Large intestine (tissue), 3 donors: ENCODE data around the gene MBD5. TPM values are rescaled to one million over a fixed set of nuclear protein-coding genes. Genes with fewer than 3 reads are reported as not detected.
A peak's percentile ranks its signal among the peaks of the same experiment; 100 is the strongest.

Experiments
- DNase-seq, 2 donors: peaks; one replicate each; pipeline versions ENCODE4 v3.0.0 to v3.0.0-alpha.2; 2013
- H3K27ac ChIP-seq: one replicate; pipeline ENCODE4 v1.5.1; 2013; ENCODE audit warnings: low read length
- H3K27me3 ChIP-seq: 2 replicates; pipeline ENCODE4 v1.6.1; 2013; ENCODE audit warnings: low read length; ENCODE audit not compliant: control insufficient read depth, insufficient read depth
- H3K36me3 ChIP-seq: 2 replicates; pipeline ENCODE4 v1.6.1; 2013; ENCODE audit warnings: low read length; ENCODE audit not compliant: control insufficient read depth, insufficient read depth
- H3K4me1 ChIP-seq: one replicate; pipeline ENCODE4 v1.6.1; 2013; ENCODE audit warnings: low read length; ENCODE audit not compliant: control insufficient read depth, insufficient read depth
- H3K4me3 ChIP-seq: one replicate; pipeline ENCODE4 v1.5.1; 2013; ENCODE audit warnings: low read length
- H3K9me3 ChIP-seq: one replicate; pipeline ENCODE4 v1.6.1; 2013; ENCODE audit warnings: mild to moderate bottlenecking, low read depth, low read length, moderate library complexity; ENCODE audit not compliant: control insufficient read depth
- WGBS: methylation state at CpG from one replicate; pipeline ENCODE4 v1.1.5; 2013; ENCODE audit warnings: low lambda C conversion rate; ENCODE audit not compliant: insufficient coverage; 5-methylcytosine and 5-hydroxymethylcytosine counted together
- polyA plus RNA-seq: library from polyadenylated mRNA; unstranded; fragments of 120-200 nt; gene quantifications from one replicate; pipeline ENCODE4 v1.2.1, GENCODE V29; 2013

MBD5 gene
- polyA plus RNA-seq, 1 donor = 18.7 TPM

DNA sequence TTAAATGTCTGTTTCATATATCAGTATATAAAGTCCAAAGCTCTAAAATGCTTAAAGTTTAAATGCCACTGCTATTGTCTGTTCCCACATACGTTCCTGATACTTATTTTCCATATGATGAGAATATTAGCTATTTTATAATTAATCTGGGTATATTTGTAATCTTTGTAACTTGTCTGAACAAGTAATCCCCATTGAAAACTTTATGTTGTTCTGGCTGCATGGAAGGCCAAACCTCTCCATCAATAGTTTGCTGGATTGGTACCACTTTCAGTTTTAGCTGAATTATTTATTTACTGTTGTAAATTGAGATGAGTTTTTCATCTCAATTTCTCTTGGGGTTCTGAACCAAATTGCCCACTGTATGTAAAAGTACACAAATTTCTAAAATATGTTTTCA, 1.5 kb downstream of the MBD5 start:
- Histone ChIP-seq H3K4me3 (peak overlapping the region; percentile 88), H3K36me3 (peaks cover 4% of the 10 kb centered on the region), H3K27me3 (no peaks in the 10 kb centered on the region), H3K9me3 (no peaks in the 10 kb centered on the region), H3K4me1 (peaks cover 6% of the 10 kb centered on the region), H3K27ac (peak overlapping the region; percentile 95)
- no CpG with 5 or more reads among the region's 1 CpG for WGBS
- DNase-seq = no peak

DNA sequence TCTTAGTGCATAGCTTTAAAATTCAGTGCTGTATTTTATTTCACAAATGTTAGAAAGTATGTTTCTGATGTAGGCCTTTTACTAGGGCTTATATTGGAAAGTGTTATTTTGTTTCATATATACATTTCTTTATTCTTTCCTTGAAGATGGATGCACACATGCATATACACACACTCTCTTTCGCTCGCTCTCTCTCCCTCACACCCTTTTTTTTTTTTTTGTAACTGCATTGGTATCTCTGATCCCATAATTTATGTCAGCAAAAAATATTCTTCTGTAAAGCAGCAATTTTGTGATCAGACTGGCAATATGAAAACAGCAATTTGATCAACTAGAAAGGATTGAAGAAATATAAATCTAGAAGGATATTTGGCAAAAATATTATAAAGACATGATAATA, 2.0 kb downstream of the MBD5 start:
- Histone ChIP-seq H3K27me3 (no peaks in the 10 kb centered on the region), H3K4me1 (peaks cover 6% of the 10 kb centered on the region), H3K4me3 (no peak overlapping the region), H3K36me3 (peaks cover 4% of the 10 kb centered on the region), H3K27ac (no peak overlapping the region), H3K9me3 (no peaks in the 10 kb centered on the region)
- no peak for DNase-seq
- no CpG with 5 or more reads among the region's 2 CpGs for WGBS

DNA sequence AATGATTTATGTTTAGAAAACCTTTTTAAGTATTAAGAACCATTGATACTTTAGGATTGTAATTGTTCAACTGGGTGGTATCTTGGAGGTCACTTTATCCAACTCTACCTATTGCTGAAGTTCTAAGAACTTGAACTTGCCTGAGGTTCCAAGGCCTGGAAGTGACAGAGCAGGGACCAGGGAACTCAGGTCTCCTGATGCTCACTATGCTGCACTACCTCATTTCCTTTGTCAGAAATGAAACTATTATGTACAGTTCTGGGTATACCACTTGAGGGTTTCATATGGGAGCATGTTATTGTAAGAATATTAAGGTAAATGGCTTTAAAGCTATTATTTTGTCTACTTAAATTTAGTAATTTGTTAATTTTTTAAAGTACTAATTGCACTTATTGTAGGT, 3.0 kb downstream of the MBD5 start:
- H3K27ac ChIP-seq = no peak overlapping the region
- peaks cover 3% of the 10 kb centered on the region for H3K4me1 ChIP-seq
- no peaks in the 10 kb centered on the region for H3K9me3 ChIP-seq
- no peaks in the 10 kb centered on the region for H3K27me3 ChIP-seq
- H3K4me3 ChIP-seq = no peak overlapping the region
- peak in 1 of 2 donors; percentile 10 for DNase-seq
- H3K36me3 ChIP-seq = peaks cover 4% of the 10 kb centered on the region

GRCh38 chr2:148026573-148026972, 5.7 kb downstream of the MBD5 start:
- Histone ChIP-seq H3K27ac (no peak overlapping the region), H3K27me3 (no peaks in the 10 kb centered on the region), H3K36me3 (peaks cover 4% of the 10 kb centered on the region), H3K9me3 (no peaks in the 10 kb centered on the region), H3K4me3 (no peak overlapping the region), H3K4me1 (no peaks in the 10 kb centered on the region)
- no peak for DNase-seq
- no CpG with 5 or more reads among the region's 2 CpGs for WGBS

DNA sequence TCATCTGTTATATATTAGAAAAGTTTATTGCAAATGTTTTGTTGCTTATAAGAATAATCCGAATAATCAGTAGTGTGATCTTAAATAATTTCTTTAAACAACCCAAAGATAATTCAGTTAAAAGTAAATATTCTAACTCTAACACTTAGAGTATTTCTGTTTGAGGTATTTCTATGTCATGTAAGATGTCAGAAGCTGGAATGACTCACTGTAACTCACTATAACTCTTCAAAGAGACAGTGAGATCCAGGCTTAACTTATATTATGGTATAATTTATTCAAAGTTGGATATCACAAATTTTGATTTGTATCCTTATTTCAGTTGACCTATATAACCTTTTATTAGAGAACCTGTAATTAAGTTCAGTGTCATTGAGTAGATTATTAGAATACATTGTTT, 6.9 kb downstream of the MBD5 start:
- no peak for DNase-seq
- Histone ChIP-seq H3K4me1 (no peaks in the 10 kb centered on the region), H3K27me3 (no peaks in the 10 kb centered on the region), H3K27ac (no peak overlapping the region), H3K36me3 (peaks cover 4% of the 10 kb centered on the region), H3K9me3 (no peaks in the 10 kb centered on the region), H3K4me3 (no peak overlapping the region)
- WGBS = 100% methylated on average over 1 of the region's 1 CpG

DNA sequence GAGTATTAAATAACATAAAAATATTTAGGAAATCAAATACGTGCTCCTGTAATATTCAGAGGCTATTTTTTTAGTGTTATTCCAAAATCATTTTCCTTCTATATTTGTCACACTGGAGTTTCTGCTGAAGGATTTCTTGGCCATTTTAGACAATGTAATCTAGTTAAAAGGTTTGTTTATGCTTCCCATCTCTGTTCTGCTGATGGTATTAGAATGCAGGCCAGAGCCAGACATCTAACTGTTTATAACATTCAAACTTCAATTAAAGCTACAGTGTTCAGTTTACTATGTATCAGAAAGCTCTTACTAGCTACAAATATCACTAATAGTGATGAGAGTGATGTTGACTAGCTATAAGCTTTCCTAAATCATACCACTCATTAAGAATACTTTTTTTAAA, 7.9 kb downstream of the MBD5 start:
- no peaks in the 10 kb centered on the region for H3K27me3 ChIP-seq
- no peak overlapping the region for H3K27ac ChIP-seq
- no peaks in the 10 kb centered on the region for H3K9me3 ChIP-seq
- no peaks in the 10 kb centered on the region for H3K4me1 ChIP-seq
- no peak for DNase-seq
- H3K36me3 ChIP-seq = peaks cover 4% of the 10 kb centered on the region
- no peak overlapping the region for H3K4me3 ChIP-seq
- WGBS = 75% methylated on average over 1 of the region's 1 CpG

GRCh38 chr2:148031152-148031551, 10.3 kb downstream of the MBD5 start:
- no peak for DNase-seq
- H3K27me3 ChIP-seq = no peaks in the 10 kb centered on the region
- H3K9me3 ChIP-seq = no peaks in the 10 kb centered on the region
- H3K4me1 ChIP-seq = no peaks in the 10 kb centered on the region
- H3K27ac ChIP-seq = no peak overlapping the region
- no peaks in the 10 kb centered on the region for H3K36me3 ChIP-seq
- no peak overlapping the region for H3K4me3 ChIP-seq

DNA sequence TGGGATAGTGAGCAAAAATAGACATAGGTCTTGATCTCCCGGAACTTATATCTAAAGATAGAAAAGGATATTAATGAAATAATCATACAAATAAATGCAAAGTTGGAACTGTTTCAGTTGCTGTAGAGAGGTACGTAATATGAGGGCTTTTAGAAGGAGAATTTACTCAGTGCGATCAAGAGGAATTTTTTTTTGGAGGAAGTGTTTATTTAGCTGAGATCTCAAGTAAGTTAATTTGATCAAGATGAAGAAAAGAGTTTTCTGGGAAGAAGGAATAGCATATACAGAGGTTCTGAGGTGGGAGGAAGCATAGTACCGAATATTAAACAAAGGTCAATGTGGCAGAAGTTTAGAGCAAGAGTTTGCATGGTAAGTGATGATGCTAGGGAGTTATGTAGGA, 11.3 kb downstream of the MBD5 start:
- no peaks in the 10 kb centered on the region for H3K9me3 ChIP-seq
- WGBS = 100% methylated on average over 3 of the region's 4 CpGs
- no peak for DNase-seq
- H3K4me3 ChIP-seq = no peak overlapping the region
- no peaks in the 10 kb centered on the region for H3K4me1 ChIP-seq
- no peaks in the 10 kb centered on the region for H3K36me3 ChIP-seq
- no peak overlapping the region for H3K27ac ChIP-seq
- no peaks in the 10 kb centered on the region for H3K27me3 ChIP-seq

GRCh38 chr2:148039783-148040182, 18.9 kb downstream of the MBD5 start:
- DNase-seq = no peak
- H3K4me1 ChIP-seq = no peaks in the 10 kb centered on the region
- no peaks in the 10 kb centered on the region for H3K27me3 ChIP-seq
- no CpG with 5 or more reads among the region's 1 CpG for WGBS
- no peak overlapping the region for H3K27ac ChIP-seq
- H3K9me3 ChIP-seq = no peaks in the 10 kb centered on the region
- H3K4me3 ChIP-seq = no peak overlapping the region
- H3K36me3 ChIP-seq = no peaks in the 10 kb centered on the region

DNA sequence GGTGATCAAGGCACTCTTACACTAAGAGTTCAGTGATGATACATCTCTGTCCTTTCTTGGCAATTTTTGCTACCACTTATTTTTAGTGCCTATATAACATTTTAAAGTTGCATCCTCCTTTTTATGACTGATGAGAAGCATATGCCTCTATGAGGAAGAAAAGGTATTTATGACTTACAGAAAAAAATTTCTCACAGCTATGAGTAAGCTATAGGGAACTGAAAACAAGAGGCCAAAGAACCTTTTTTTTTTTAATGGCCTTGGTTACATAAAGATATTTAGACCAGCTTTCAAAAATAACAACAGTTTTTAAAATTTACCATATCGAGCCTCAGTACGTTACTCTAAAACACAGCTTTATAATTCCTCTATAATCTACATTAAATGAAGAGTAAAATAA, 21.3 kb downstream of the MBD5 start:
- 92% methylated on average over 2 of the region's 2 CpGs for WGBS
- H3K27ac ChIP-seq = no peak overlapping the region
- H3K9me3 ChIP-seq = no peaks in the 10 kb centered on the region

DNA sequence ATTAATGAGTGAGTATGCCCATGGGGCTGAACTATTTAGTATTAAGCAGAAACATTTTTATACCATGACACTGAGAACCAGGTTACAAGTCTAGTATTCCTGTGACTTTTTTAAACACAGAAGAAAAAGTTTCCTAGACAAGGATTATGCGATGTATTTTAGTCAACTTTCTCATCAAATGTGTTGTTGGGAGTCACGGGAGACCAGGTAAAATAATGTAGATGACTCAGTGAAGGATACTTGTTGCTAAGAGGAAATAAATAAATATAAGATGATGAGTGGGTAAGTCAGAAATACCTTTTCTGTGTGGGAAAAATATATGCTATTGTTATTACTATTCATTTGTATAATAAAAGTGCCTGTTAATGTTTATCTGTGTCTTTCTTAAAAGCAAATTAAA, 23.4 kb downstream of the MBD5 start:
- Histone ChIP-seq H3K9me3 (no peaks in the 10 kb centered on the region), H3K4me3 (no peak overlapping the region), H3K36me3 (no peaks in the 10 kb centered on the region), H3K4me1 (no peaks in the 10 kb centered on the region), H3K27ac (no peak overlapping the region), H3K27me3 (no peaks in the 10 kb centered on the region)
- no peak for DNase-seq
- no CpG with 5 or more reads among the region's 2 CpGs for WGBS

More for the DNA sequence above, 21.3 kb downstream of the MBD5 start:
- H3K36me3 ChIP-seq = no peaks in the 10 kb centered on the region
- no peak for DNase-seq
- H3K4me1 ChIP-seq = no peaks in the 10 kb centered on the region
- H3K4me3 ChIP-seq = no peak overlapping the region
- no peaks in the 10 kb centered on the region for H3K27me3 ChIP-seq
